ENCODE measurements around the gene PSMA8.
"Not testable (repeated sequence)": the region's sequence is repeated elsewhere in the genome, so short reads cannot be mapped to it uniquely, and the experiment has no call there.

The PSMA8 gene

DNA sequence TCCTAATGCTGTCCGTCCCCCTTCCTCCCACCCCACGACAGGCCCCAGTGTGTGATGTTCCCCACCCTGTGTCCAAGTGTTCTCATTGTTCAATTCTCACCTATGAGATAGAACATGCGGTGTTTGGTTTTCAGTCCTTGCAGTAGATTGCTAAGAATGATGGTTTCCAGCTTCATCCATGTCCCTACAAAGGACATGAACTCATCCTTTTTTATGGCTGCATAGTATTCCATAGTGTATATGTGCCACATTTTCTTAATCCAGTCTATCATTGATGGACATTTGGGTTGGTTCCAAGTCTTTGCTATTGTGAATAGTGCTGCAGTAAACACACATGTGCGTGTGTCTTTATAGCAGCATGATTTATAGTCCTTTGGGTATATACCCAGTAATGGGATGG, 105.0 kb downstream of the PSMA8 start:
- not testable (repeated sequence) for ATAC-seq

DNA sequence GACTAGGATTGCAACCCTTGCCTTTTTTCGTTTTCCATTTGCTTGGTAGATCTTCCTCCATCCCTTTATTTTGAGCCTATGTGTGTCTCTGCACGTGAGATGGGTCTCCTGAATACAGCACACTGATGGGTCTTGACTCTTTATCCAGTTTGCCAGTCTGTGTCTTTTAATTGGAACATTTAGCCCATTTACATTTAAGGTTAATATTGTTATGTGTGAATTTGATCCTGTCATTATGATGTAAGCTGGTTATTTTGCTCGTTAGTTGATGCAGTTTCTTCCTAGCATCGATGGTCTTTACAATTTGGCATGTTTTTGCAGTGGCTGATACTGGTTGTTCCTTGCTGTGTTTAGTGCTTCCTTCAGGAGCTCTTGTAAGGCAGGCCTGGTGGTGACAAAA, 108.7 kb downstream of the PSMA8 start:
- ATAC-seq = not testable (repeated sequence)
